Measurements from ENCODE around the gene ARFGAP2.

Gene ARFGAP2

GRCh38 chr11:47188259-47188658 lies 11.6 kb upstream of the ARFGAP2 start:
- CTCF ChIA-PET: interaction anchor here (0.7 to 3.0 kb wide), 5 partner anchors 8 to 186 kb away, joined by 3 to 19 read pairs (median 7); no protein-coding TSS in a partner anchor
- POLR2A ChIA-PET: interaction anchor here (0.6 to 1.5 kb wide), 2 partner anchors 24 to 27 kb away, joined by 3 to 8 read pairs; partner anchors contain the start of gene DDB2
- no peak for TF ChIP-seq CTCF (IDR thresholded peaks at IDR 0.05; ENCODE audit: control extremely low read depth, extremely low read depth, low read depth, missing control alignments)
- no peak for DNase-seq (ENCODE audit: extremely low spot score)

- DNase-seq (ENCODE audit: extremely low spot score): no peak
- TF ChIP-seq CTCF (IDR thresholded peaks at IDR 0.05; ENCODE audit: control extremely low read depth, extremely low read depth, low read depth, missing control alignments): no peak
- CTCF ChIA-PET: interaction anchor here (0.7 to 3.0 kb wide), 6 partner anchors 8 to 186 kb away, joined by 3 to 19 read pairs (median 6); no protein-coding TSS in a partner anchor
- POLR2A ChIA-PET: interaction anchor here (0.6 to 1.5 kb wide), 2 partner anchors 25 to 27 kb away, joined by 3 to 8 read pairs; partner anchors contain the start of gene DDB2
Measured at GRCh38 chr11:47187723-47188122, 11.0 kb upstream of the ARFGAP2 start.

GRCh38 chr11:47186700-47187695 lies 10.3 kb upstream of the ARFGAP2 start:
- peak; percentile 55 for DNase-seq (ENCODE audit: extremely low spot score)
- TF ChIP-seq CTCF (IDR thresholded peaks at IDR 0.05; ENCODE audit: control extremely low read depth, extremely low read depth, low read depth, missing control alignments): no peak
- ChIA-PET CTCF (interaction anchor here (1.0 to 3.0 kb wide), 7 partner anchors 9 to 213 kb away, joined by 3 to 19 read pairs (median 7); no protein-coding TSS in a partner anchor), POLR2A (interaction anchor here (1.5 kb wide), 1 partner anchor 28 kb away, joined by 8 read pairs; the partner anchor contains the start of gene DDB2)

- TF ChIP-seq CTCF (IDR thresholded peaks at IDR 0.05; ENCODE audit: control extremely low read depth, extremely low read depth, low read depth, missing control alignments): no peak
- DNase-seq (ENCODE audit: extremely low spot score): peak; percentile 75
- ChIA-PET POLR2A (no interaction called here), CTCF (interaction anchor here (1.0 to 3.0 kb wide), 9 partner anchors 8 to 226 kb away, joined by 3 to 19 read pairs (median 4); partner anchors contain the start of gene DDB2)
Measured at GRCh38 chr11:47186076-47186699, 9.5 kb upstream of the ARFGAP2 start, which contains the start of gene PACSIN3. Gene PACSIN3, minus strand, starts transcription at chr11:47186434. Its CDS starts 3,707 bp downstream, at chr11:47182727.

- no peak for TF ChIP-seq CTCF (IDR thresholded peaks at IDR 0.05; ENCODE audit: control extremely low read depth, extremely low read depth, low read depth, missing control alignments)
- CTCF ChIA-PET: interaction anchor here (1.0 to 1.5 kb wide), 8 partner anchors 14 to 368 kb away, joined by 3 to 4 read pairs (median 3); partner anchors contain the start of gene DDB2
- POLR2A ChIA-PET: no interaction called here
- DNase-seq (ENCODE audit: extremely low spot score): no peak
Measured at GRCh38 chr11:47185305-47186075, 8.8 kb upstream of the ARFGAP2 start.
